C4-2B (cell line): Measurements from ENCODE around the gene ACOXL.
A peak's percentile ranks its signal among the peaks of the same experiment; 100 is the strongest.
"Not testable (repeated sequence)": the region's sequence is repeated elsewhere in the genome, so short reads cannot be mapped to it uniquely, and the experiment has no call there.

Experiments
- H3K27ac ChIP-seq: fragments of 450-650 bp; 2 replicates; pipeline ENCODE4 v1.5.1; 2017
- ZFX ChIP-seq: fragments of 450-650 bp; IDR thresholded peaks from 2 replicates; pipeline ENCODE4 v1.6.1; 2017
- TF ChIP-seq, protein P1 (sequence below): fragments of 450-650 bp; conservative IDR thresholded peaks from 2 replicates; pipeline ENCODE4 v1.5.1; 2017; ENCODE audit warnings: mild to moderate bottlenecking

Gene ACOXL

DNA sequence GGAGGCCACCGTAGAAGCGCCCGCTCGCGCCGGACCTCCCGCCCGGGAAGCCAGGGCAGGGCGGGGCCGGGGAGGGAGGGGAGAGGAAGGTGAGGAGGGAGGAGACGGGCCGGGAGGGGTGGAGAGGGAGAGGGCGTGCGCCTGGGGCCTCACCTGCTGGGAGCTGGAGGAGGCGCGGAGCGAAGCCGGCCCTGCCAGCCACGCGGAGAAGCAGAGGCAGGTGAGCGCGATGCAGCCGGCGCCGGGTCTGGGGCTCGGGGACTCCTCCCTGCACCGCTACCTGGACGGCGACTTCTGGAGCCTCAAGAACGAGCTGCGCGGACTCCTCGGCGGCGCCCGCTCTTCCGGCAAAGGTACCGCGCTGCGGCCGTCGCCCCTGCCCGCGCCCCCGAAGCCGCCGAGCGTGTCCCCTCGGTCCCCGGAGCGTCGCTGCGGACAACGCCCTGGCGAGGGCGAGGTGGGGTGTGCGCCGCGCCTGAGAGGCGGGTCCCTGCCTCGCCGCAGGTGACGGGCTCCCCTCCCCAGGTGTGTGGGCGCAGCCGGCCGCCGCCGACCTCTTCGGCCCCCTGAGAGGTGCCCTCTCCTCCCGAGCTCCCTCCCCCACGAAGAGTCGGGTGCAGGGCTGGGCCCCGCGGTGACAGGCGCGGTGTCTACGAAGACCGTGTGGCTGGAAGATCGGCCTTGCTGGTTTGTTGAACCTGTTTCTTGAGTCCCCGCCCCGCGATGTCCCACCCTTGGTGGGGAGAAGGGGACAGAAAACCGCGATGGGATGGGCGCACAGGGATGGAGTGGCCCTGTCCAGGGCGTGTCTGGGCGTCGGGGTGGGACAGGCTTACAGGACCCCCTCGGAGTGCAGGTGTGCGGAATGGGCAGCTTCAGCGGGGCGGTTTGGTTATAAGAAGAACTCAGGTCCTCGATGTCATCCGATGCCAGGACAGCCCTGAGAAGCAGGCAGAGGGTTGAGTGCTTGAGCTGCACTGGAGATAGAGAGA is at the start of gene ACOXL:
TSS of gene ACOXL (plus strand) at position 152 of the 992 bp plus-strand sequence. CDS start 35,817 bp downstream, outside the sequence.
- peak within 1 kb of the TSS; percentile 42; the same call in 1 of the 2 replicates for H3K27ac ChIP-seq
- no peak for TF ChIP-seq ZFX
- TF ChIP-seq, protein P1, sequence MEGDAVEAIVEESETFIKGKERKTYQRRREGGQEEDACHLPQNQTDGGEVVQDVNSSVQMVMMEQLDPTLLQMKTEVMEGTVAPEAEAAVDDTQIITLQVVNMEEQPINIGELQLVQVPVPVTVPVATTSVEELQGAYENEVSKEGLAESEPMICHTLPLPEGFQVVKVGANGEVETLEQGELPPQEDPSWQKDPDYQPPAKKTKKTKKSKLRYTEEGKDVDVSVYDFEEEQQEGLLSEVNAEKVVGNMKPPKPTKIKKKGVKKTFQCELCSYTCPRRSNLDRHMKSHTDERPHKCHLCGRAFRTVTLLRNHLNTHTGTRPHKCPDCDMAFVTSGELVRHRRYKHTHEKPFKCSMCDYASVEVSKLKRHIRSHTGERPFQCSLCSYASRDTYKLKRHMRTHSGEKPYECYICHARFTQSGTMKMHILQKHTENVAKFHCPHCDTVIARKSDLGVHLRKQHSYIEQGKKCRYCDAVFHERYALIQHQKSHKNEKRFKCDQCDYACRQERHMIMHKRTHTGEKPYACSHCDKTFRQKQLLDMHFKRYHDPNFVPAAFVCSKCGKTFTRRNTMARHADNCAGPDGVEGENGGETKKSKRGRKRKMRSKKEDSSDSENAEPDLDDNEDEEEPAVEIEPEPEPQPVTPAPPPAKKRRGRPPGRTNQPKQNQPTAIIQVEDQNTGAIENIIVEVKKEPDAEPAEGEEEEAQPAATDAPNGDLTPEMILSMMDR, result no peak

DNA sequence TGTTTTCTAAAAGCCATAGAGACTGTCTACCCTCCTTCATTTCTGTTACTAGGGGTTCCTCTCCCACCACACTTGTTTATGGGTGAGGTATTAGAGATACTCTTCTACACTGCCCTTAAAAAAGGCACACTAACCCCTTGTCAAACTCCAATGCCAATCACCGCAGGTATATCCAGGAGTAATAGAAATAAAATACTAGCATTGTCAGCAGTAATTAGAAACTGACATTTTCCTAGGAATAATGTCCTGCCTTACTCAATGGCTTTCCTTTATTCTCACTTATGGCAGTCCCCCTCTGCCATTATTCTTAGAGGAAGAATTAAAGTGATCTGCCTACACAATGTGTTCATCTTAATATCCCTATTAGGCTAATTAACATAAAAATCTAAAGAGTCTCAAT is 49.5 kb upstream of the ACOXL start:
- H3K27ac ChIP-seq, result no peak overlapping the region
- TF ChIP-seq ZFX, result no peak
- TF ChIP-seq, protein P1, result no peak

DNA sequence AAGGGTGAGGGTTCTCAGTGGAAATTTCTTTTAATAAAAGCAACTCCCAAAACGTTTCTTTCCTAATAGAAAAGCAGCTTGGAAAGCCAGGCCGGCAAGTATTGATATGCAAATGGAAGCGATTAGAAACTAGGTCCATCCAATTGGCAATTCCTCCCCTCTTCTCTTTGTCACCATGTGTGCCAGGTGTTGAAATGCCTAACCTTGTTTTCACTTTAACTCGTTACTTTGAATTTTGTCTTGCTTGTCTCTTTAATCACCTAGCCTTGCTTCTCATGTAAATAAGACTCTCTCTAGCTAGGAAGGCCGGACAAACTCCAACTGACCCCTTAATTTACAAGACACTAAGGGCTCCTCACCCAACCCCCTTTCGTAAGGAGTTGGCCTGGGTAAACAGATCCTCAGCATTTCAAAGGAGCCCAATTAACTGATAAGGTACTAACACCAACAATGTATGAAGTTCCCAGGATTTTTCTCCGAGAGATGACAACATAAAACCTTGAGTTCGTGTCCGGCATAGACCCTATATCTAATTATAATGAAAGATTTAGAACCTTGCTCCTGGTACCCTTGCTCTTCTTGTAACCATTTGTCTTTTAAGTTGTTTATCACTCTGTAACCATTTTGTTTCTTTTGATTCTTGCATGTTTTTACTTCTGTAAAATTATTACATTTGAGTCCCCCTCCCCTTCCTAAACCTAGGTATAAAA is 44.4 kb upstream of the ACOXL start:
- H3K27ac ChIP-seq, result not testable (repeated sequence)

DNA sequence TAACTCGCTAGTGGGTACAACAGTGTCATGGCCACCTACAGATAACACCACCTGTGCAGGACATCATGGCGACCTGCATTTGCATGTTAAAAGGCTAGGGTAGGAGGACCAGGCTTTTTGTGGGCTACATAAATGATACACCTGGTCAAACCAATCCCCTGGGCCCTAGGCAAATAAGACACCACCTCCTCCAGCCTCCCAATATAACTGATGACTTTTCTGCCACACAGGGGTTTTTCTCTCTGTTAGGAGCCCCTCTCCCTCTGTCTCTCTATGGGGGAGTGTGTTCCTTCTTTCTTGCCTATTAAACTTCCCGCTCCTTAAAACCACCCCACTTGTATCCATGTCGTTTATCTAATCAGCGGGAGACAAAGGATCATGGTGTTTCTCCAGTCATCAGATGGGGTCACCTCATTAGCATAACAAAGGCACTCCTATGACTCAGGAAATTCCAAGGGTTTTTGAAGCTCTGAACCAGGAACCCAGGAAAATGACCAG is 43.7 kb upstream of the ACOXL start:
- no peak for TF ChIP-seq ZFX
- TF ChIP-seq, protein P1, result no peak
- no peak overlapping the region for H3K27ac ChIP-seq

DNA sequence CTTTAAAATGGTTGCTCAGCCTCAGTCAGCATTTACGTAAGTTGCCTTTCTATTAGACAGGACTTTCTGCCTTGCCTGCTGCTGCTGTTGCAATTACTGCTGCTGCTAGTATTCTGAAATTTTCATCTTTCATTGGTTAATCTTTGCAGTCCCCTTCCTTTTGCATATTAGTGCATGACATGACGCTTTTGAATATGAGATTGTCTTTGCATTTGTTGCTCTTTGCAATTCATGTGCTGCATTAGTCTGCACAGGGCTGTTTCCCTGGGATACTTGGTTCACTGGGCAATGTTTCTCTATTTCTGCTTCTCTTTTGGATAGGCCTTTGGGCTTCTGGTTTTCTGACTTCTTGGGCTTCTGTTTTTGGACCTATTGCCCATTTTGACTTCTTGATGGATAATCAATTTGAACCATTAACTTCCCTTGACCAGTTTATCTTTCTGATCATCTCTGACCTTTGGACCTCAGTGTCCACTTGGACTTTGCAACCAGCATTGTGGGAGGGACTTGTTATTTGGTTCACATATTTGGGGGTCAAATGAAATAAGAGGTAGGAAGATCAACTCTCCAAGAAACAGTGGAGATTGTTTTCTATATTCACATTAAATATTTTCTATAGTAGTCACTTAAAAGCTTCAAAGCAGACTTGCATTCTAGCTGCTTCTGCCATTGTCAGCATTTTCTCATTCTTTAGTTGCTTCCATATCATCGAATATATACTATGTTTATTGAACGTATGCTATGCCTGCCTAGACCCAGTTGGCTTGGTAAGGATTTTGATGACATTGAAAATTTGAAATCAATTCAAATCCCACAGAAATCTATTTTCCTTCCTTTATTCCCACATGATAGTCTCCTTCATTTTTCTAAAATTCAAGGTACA is 42.0 kb upstream of the ACOXL start:
- TF ChIP-seq, protein P1, result no peak
- TF ChIP-seq ZFX, result no peak
- no peak overlapping the region for H3K27ac ChIP-seq

DNA sequence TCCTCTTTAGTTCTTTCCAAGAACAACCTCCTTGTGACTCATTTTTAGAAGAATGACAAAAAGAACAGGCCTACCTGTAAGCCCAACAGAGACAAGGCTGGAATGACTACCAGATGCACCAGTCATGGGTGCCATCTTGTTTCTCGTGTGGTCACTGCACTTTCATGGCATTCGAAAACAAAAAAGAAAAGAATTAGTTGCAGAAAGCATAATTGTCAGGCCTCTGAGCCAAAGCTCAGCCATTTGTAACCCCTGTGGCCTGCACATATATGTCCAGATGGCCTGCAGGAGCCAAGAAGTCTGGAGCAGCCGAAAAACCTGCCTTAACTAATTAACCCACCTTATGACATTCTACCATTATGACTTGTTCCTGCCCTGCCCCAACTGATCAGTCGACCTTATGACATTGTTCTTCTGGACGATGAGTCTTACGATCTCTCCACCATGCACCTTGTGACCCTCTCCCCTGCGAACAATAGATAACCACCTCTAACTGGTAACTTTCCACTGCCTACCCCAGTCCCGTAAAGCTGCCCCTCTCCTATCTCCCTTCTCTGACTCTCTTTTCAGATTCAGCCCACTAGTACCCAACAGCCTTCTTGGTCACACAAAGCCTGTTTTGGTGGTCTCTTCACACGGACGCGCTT is 40.6 kb upstream of the ACOXL start:
- no peak overlapping the region for H3K27ac ChIP-seq
- TF ChIP-seq, protein P1, result no peak
- no peak for TF ChIP-seq ZFX

DNA sequence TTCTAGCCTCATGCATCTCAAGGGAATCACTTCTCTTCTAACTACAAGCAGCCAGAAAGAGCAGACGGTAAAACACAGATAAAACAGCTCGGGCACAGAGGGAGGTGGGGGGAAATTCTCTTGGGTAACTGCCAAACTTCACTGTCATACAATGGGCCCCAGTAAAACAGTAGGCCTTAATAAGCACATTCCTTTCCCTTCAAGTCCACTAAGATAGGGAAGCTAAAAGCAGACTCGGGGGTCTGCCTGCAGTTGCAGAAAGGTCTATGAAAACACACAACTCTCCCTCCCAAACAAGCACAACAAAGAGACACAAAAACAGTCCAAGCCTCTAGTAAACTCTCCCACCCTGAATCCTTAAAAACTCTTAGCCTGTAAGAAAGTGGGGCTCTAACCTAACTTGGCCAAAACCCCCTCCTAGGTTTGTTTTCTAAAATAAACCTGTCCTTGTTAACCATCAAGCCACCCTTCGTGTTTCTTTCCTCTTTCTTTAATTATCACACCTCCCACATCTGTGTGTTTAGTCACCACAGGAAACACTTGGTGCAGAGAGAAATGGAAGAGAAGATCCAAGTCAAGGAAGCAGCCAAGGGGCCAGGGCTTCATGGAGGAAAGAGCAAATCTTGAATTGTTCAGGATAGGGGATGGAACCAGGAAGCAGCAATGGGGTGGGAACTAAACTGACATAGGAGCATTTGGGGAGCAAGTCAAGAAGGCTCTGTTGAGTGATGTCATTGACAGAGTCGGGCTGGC is 37.1 kb upstream of the ACOXL start:
- H3K27ac ChIP-seq, result not testable (repeated sequence)

DNA sequence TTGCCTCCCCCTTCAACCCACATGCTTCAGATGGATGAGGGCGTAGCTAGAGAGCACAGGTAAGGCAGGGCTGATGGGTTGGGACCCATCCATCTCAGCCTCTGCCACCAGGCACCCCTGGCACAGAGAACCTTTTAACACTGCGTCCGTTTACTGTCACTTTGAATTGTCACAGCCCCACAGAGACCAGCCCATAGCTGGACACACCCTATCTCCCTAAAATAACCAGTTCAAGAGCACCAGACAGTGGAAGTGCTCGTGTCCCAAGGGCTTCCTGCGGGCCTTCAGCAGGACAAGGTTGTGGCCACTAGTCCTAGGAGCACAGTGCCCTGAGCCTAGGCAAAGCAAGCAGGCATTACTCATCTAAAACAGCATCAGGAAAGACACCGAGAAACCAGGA is 34.1 kb upstream of the ACOXL start:
- not testable (repeated sequence) for H3K27ac ChIP-seq
